ENCODE results near the gene INPP5B.
"Not testable (repeated sequence)": the region's sequence is repeated elsewhere in the genome, so short reads cannot be mapped to it uniquely, and the experiment has no call there.

The INPP5B gene

DNA sequence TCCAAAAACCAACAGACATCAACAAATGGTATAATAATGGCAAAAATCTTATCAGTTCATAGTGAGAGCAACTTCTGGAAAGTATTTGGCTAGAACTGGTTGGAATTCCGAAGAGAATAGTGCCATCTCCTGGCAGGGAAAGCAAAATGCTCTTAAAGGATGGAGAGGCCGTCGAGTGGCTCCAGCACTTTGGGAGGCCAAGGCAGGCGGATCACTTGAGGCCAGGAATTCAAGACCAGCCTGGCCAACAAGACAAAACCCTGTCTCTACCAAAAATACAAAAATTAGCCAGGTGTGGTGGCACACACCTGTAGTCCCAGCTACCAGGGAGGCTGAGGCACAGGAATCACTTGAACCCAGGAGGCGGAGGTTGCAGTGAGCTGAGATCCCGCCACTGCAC lies 28.2 kb upstream of the INPP5B start:
- peak; percentile 8 for DNase-seq (ENCODE audit: extremely low read depth, low read depth)
- TF ChIP-seq, protein P1, sequence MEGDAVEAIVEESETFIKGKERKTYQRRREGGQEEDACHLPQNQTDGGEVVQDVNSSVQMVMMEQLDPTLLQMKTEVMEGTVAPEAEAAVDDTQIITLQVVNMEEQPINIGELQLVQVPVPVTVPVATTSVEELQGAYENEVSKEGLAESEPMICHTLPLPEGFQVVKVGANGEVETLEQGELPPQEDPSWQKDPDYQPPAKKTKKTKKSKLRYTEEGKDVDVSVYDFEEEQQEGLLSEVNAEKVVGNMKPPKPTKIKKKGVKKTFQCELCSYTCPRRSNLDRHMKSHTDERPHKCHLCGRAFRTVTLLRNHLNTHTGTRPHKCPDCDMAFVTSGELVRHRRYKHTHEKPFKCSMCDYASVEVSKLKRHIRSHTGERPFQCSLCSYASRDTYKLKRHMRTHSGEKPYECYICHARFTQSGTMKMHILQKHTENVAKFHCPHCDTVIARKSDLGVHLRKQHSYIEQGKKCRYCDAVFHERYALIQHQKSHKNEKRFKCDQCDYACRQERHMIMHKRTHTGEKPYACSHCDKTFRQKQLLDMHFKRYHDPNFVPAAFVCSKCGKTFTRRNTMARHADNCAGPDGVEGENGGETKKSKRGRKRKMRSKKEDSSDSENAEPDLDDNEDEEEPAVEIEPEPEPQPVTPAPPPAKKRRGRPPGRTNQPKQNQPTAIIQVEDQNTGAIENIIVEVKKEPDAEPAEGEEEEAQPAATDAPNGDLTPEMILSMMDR (IDR thresholded peaks at IDR 0.05; ENCODE audit: low read depth, low read length), result peak; percentile 61

DNA sequence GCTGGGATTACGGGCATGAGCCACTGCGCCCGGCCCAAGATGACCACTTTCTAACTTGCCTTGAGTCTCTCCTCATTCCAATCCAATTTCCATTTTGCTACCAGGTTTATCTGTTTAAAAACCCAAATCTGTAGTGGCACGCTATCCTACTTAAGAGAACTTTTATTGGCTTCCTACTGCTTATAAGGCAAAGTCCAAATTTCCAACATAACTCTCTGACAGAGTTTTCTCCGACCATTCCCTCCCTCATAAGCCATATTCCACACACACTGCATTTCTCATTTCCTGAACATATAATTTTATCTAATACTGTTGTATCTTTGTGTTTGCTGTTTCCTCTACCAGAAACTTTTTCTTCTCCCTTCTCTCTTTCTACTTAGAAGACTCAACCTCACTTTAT lies 27.7 kb upstream of the INPP5B start:
- TF ChIP-seq, protein P1 (IDR thresholded peaks at IDR 0.05; ENCODE audit: low read depth, low read length), result no peak
- DNase-seq (ENCODE audit: extremely low read depth, low read depth), result no peak

DNA sequence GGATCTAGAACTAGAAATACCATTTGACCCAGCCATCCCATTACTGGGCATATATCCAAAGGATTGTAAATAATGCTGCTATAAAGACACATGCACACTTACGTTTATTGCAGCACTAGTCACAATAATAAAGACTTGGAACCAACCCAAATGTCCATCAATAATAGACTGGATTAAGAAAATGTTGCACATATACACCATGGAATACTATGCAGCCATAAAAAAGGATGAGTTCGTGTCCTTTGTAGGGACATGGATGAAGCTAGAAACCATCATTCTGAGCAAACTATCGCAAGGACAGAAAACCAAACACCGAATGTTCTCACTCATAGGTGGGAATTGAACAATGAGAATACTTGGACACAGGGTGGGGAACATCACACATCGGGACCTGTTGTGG lies 26.8 kb upstream of the INPP5B start:
- not testable (repeated sequence) for DNase-seq (ENCODE audit: extremely low read depth, low read depth)

DNA sequence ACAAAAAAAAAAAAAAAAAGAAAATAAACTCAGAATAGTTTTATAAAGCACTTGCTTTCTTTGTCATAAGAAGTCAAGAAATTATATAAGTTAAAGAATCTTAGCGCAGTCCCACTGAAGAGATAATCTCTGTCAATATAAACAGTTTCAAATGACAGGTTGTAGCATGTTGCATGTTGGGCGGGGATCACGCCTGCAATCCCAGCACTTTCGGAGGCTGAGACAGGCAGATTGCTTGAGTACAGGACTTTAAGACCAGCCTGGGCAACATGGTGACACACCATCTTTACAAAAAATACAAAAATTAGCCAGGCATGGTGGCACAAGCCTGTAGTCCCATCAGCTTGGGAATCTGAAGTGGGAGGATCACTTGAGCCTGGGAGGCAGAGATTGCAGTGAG lies 18.4 kb upstream of the INPP5B start:
- DNase-seq (ENCODE audit: extremely low read depth, low read depth), result no peak

DNA sequence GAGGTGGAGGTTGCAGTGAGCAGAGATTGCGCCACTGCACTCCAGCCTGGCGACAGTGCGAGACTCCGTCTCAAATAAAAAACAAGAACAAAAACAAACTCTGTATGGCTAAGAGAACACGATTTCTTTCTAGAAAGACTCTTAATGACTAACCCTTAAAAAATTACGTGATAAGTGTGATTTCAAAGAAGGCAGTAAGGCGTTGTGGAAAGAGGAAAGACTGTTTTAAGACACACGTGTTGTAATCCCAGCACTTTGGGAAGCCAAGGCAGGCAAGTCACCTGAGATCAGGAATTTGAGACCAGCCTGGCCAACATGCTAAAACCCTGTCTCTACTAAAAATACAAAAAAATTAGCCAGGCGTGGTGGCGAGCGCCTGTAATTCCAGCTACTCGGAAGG lies 17.3 kb upstream of the INPP5B start:
- not testable (repeated sequence) for DNase-seq (ENCODE audit: extremely low read depth, low read depth)

More for the DNA sequence above, 18.4 kb upstream of the INPP5B start:
- TF ChIP-seq, protein P1 (IDR thresholded peaks at IDR 0.05; ENCODE audit: low read depth, low read length), result no peak

DNA sequence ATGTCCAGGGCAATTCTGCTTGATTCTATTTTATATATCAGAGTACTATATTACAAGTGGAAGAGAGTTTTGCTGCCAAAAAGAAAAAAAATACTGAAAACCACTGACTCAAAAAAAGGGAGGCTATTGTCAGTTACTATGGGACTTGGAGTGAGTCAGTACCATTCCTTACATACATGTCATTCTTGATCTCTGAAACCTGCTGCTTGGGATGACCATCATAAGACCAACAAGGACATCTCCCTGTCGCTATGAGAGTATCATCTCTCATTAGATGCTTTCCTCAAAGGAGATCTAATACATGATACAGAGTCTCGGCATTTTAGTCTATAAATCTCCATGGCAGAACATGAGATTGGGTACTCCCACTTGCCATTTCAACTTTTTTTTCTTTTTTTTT lies 11.8 kb upstream of the INPP5B start:
- DNase-seq (ENCODE audit: extremely low read depth, low read depth), result peak; percentile 22
- TF ChIP-seq, protein P1 (IDR thresholded peaks at IDR 0.05; ENCODE audit: low read depth, low read length), result no peak

DNA sequence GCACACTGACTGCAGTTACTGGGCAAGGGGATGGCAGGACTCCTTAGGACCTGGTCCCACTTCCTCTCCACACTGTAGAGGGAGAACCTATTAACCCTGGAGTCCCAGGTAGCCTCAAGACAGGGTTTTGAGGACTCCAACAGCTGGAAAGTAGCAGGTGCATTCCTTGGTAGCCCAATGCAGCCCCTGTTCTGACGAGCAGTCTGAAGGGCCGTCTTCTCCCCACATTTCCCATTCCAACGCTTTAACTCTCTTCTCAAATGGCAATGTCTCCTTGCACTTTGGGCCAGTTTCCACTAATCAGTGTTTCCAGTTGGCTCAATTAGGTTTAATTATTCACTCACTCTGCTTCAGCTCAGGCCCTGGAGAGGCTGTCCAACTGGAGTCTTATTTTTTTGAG lies 8.8 kb upstream of the INPP5B start:
- no peak for DNase-seq (ENCODE audit: extremely low read depth, low read depth)
- TF ChIP-seq, protein P1 (IDR thresholded peaks at IDR 0.05; ENCODE audit: low read depth, low read length), result no peak

DNA sequence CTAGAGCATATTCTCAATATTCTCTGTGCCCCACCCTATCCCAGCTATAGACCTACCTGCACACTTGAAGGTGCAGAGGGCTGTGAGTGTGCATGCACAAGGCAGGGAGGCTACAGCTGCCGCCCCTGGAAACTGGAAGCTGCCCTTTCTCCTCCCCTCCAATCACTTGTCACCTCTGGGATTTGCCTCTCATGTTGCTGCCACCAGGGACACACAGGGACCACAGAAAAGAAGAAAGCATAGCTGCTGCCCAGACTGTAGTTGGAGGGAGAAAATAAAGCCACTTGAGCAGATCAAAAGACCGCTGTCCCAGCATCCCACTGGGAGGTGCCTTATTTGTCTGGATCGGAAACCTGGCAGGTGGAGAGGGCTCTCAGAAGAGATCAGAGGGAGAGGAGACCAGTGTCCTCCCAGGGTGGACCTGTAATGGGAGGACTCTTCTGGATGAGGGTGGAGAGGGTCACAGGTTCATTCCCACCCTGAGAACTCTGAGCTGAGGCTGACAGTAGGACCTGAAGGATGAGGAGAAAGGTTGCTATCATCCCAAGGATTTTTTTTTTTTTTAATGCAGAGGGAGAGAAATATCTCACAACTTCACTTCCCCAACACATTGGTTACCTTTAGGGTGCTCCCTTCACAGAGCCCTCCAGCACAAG lies 7.6 kb upstream of the INPP5B start:
- TF ChIP-seq, protein P1 (IDR thresholded peaks at IDR 0.05; ENCODE audit: low read depth, low read length), result no peak
- no peak for DNase-seq (ENCODE audit: extremely low read depth, low read depth)

Data from AG09319 (cell line).